Endodermal cell (in vitro differentiated cells): ENCODE measurements around the gene PARP1. TPM values are rescaled to one million over a fixed set of nuclear protein-coding genes. Genes with fewer than 3 reads are reported as not detected.
A peak's percentile ranks its signal among the peaks of the same experiment; 100 is the strongest.

Experiments used
- DNase-seq: peaks from one replicate; pipeline ENCODE4 v3.0.0-alpha.2; 2017
- H3K27ac ChIP-seq: 2 replicates; pipeline ENCODE4 v1.5.1; 2013; ENCODE audit warnings: mild to moderate bottlenecking, low read depth, low read length, moderate library complexity
- H3K27me3 ChIP-seq: 2 replicates; pipeline ENCODE4 v1.6.1; 2013; ENCODE audit warnings: mild to moderate bottlenecking, low read length, moderate library complexity; ENCODE audit not compliant: insufficient read depth, control insufficient read depth, poor library complexity, severe bottlenecking
- H3K36me3 ChIP-seq: 2 replicates; pipeline ENCODE4 v1.7.0; 2013; ENCODE audit warnings: mild to moderate bottlenecking, low read length, moderate library complexity; ENCODE audit not compliant: control insufficient read depth, insufficient read depth
- H3K4me1 ChIP-seq: one replicate; pipeline ENCODE4 v1.7.0; 2013; ENCODE audit warnings: low read length; ENCODE audit not compliant: control insufficient read depth, insufficient read depth
- H3K4me3 ChIP-seq: 2 replicates; pipeline ENCODE4 v1.5.1; 2013; ENCODE audit warnings: mild to moderate bottlenecking, low read length, moderate library complexity
- H3K9ac ChIP-seq: 2 replicates; pipeline ENCODE4 v1.6.1; 2013; ENCODE audit warnings: mild to moderate bottlenecking, low read length, moderate library complexity; ENCODE audit not compliant: poor library complexity, severe bottlenecking; ENCODE audit errors: extremely low read depth
- H3K9me3 ChIP-seq: 2 replicates; pipeline ENCODE4 v1.6.1; 2013; ENCODE audit warnings: mild to moderate bottlenecking, low read length, moderate library complexity; ENCODE audit not compliant: control insufficient read depth
- H3K27ac Mint-ChIP-seq: 2 replicates; pipeline ENCODE4 v1.8.0; 2020; ENCODE audit warnings: mixed read lengths
- H3K27me3 Mint-ChIP-seq: 2 replicates; pipeline ENCODE4 v1.8.0; 2021; ENCODE audit warnings: mild to moderate bottlenecking, mixed read lengths; ENCODE audit not compliant: insufficient read depth
- H3K36me3 Mint-ChIP-seq: 2 replicates; pipeline ENCODE4 v1.8.0; 2020; ENCODE audit warnings: low read depth, mixed read lengths
- H3K4me1 Mint-ChIP-seq: 2 replicates; pipeline ENCODE4 v1.8.0; 2020; ENCODE audit warnings: mixed read lengths
- H3K4me3 Mint-ChIP-seq: 2 replicates; pipeline ENCODE4 v1.8.0; 2020; ENCODE audit warnings: mild to moderate bottlenecking, moderate library complexity, mixed read lengths
- H3K9me3 Mint-ChIP-seq: 2 replicates; pipeline ENCODE4 v1.8.0; 2020; ENCODE audit warnings: mild to moderate bottlenecking, mixed read lengths
- CTCF ChIP-seq: fragments of 200-600 bp; sonication (generic); conservative IDR thresholded peaks from 2 replicates; pipeline ENCODE4 v1.5.0; 2021; ENCODE audit warnings: antibody characterized with exemption, mild to moderate bottlenecking
- WGBS, 2 experiments: methylation state at CpG; one replicate each; pipeline versions ENCODE4 v1.1.5 to v1.1.7; 2013; ENCODE audit warnings: missing lambda C conversion rate in 2 of 2, mixed read lengths in 1 of 2; ENCODE audit not compliant: insufficient coverage in 1 of 2, insufficient read length in 1 of 2; 5-methylcytosine and 5-hydroxymethylcytosine counted together
- total RNA-seq, 2 donors: library from RNA; stranded (reverse); fragmentation: NEBNext Ultra II Directional in 1 of 2; extraction: Animal tissue kit (Norgen Biotek cat#: 25700) in 1 of 2; gene quantifications; 2 replicates in 1 of 2; 3 replicates in 1 of 2; pipeline ENCODE4 v1.2.1, GENCODE V29; 2021

Gene PARP1
- total RNA-seq, 2 donors from 2014 or later, result 170 to 173 TPM

- no peak overlapping the region for H3K9ac ChIP-seq
- DNase-seq, result peak; percentile 48
- Mint-ChIP-seq H3K36me3 (no peaks in the 10 kb centered on the region), H3K27ac (peak overlapping the region; percentile 44), H3K27me3 (no peaks in the 10 kb centered on the region), H3K4me3 (no peak overlapping the region), H3K9me3 (no peaks in the 10 kb centered on the region), H3K4me1 (peaks cover 19% of the 10 kb centered on the region)
- no peak overlapping the region for H3K27ac ChIP-seq
- TF ChIP-seq CTCF, result no peak
- H3K27me3 ChIP-seq, result no peaks in the 10 kb centered on the region
- no peaks in the 10 kb centered on the region for H3K36me3 ChIP-seq
- H3K4me1 ChIP-seq, result peaks cover 6% of the 10 kb centered on the region
- H3K4me3 ChIP-seq, result no peak overlapping the region
- H3K9me3 ChIP-seq, result no peaks in the 10 kb centered on the region
- WGBS, 2 experiments, result 67 to 81% methylated on average over 8 to 11 of the region's 11 CpGs
Observed at GRCh38 chr1:226414098-226414698, 6.3 kb upstream of the PARP1 start.

- H3K36me3 Mint-ChIP-seq, result no peaks in the 10 kb centered on the region
- peak; percentile 22 for DNase-seq
- Histone ChIP-seq H3K9ac (no peak overlapping the region), H3K4me3 (no peak overlapping the region), H3K27ac (no peak overlapping the region), H3K27me3 (no peaks in the 10 kb centered on the region), H3K4me1 (peaks cover 6% of the 10 kb centered on the region), H3K36me3 (no peaks in the 10 kb centered on the region), H3K9me3 (no peaks in the 10 kb centered on the region)
- H3K27me3 Mint-ChIP-seq, result no peaks in the 10 kb centered on the region
- no peaks in the 10 kb centered on the region for H3K9me3 Mint-ChIP-seq
- no peak overlapping the region for H3K27ac Mint-ChIP-seq
- no peak for TF ChIP-seq CTCF
- WGBS, 2 experiments, result 80 to 86% methylated on average over 5 of the region's 5 CpGs
- H3K4me3 Mint-ChIP-seq, result no peak overlapping the region
- H3K4me1 Mint-ChIP-seq, result peaks cover 27% of the 10 kb centered on the region
Observed at GRCh38 chr1:226411619-226412018, 3.7 kb upstream of the PARP1 start.

DNA sequence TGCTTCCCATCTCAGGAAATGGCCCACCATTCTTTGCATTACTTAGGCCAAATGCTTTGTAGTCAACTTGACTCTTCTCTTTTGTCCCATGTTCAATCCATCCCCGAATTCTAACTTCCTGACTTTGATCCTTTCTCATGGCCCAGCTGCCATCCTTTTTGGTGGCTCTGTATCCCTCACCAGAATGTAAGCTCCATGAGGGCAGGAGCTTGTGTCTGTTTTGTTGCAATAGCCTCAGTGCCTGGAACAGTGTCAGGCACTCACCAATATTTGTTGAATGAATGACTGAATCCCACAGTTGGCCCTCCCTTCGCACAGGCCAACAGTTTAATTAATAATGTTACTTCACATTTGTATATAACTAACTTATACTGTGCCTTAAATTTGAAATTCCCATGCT is 3.1 kb upstream of the PARP1 start:
- H3K27ac ChIP-seq, result no peak overlapping the region
- no peaks in the 10 kb centered on the region for H3K9me3 ChIP-seq
- H3K4me1 ChIP-seq, result peaks cover 6% of the 10 kb centered on the region
- H3K4me1 Mint-ChIP-seq, result peaks cover 33% of the 10 kb centered on the region
- no peak for DNase-seq
- no peaks in the 10 kb centered on the region for H3K36me3 Mint-ChIP-seq
- no peaks in the 10 kb centered on the region for H3K36me3 ChIP-seq
- no peak overlapping the region for H3K4me3 Mint-ChIP-seq
- no peak overlapping the region for H3K27ac Mint-ChIP-seq
- H3K9ac ChIP-seq, result no peak overlapping the region
- WGBS, 2 experiments, result 92% methylated on average over 2 of the region's 2 CpGs; no CpG with 5 or more reads in 1 of the 2 experiments
- no peaks in the 10 kb centered on the region for H3K27me3 ChIP-seq
- no peak overlapping the region for H3K4me3 ChIP-seq
- H3K27me3 Mint-ChIP-seq, result no peaks in the 10 kb centered on the region
- no peaks in the 10 kb centered on the region for H3K9me3 Mint-ChIP-seq
- TF ChIP-seq CTCF, result no peak
